SIG-M5 treated with dmso at 0.1 percent for 504 hours (cell line): Measurements from ENCODE around the gene GTF3A.

Experiments
- DNase-seq: peaks from one replicate; lab custom pipeline; 2025; ENCODE audit not compliant: unreplicated experiment; lab: John Stamatoyannopoulos, UW

GTF3A gene

DNA sequence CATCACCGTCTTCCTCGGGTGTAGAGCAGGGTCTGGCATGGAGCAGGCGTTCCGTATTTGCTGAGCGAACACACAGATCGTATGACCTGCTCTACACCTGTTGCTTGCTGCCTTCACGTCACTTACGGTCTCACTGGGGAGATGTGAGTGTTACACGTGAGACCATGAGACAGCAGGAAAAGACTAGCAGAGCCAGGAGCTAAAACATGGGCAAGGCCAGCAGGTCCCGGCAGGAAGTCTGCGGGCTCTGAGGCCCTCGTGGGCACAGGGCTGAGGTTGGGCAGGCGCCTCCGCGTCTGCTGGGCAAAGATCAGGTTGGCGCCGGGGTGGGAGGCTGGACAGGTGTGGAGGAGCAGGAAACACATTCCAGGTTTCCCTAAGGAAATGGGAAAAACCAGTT is 19.7 kb upstream of the GTF3A start:
- DNase-seq, result no peak

GRCh38 chr13:27405546-27406134 is 18.8 kb upstream of the GTF3A start:
- no peak for DNase-seq

GRCh38 chr13:27406178-27406939 is 18.1 kb upstream of the GTF3A start:
- peak; percentile 60 for DNase-seq

GRCh38 chr13:27408074-27408473 is 16.3 kb upstream of the GTF3A start:
- no peak for DNase-seq

DNA sequence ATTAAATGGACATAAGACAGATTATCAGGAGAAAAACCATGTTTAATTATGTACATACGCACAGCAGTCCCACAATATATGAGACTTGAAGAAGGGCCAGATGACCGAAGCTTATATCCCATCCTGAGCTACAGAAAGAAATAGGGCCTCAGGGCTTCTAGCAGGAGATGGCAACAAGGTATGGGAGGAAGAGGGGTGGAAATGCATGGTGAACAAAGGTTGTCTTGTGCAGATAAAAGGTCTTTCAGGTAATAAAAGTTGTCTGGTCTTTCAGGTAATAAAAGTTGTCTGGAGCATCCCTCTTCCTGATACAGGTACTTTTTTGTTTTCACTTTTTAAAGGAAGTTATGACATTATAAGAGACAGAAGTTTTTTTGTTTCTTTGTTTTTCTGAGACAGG is 15.4 kb upstream of the GTF3A start:
- no peak for DNase-seq

GRCh38 chr13:27411341-27411740 is 13.1 kb upstream of the GTF3A start:
- no peak for DNase-seq

GRCh38 chr13:27415116-27415515 is 9.3 kb upstream of the GTF3A start:
- no peak for DNase-seq

GRCh38 chr13:27419328-27419727 is 5.1 kb upstream of the GTF3A start:
- no peak for DNase-seq

- no peak for DNase-seq
These were observed 3.1 kb upstream of the GTF3A start for GRCh38 chr13:27421101-27421871.

DNA sequence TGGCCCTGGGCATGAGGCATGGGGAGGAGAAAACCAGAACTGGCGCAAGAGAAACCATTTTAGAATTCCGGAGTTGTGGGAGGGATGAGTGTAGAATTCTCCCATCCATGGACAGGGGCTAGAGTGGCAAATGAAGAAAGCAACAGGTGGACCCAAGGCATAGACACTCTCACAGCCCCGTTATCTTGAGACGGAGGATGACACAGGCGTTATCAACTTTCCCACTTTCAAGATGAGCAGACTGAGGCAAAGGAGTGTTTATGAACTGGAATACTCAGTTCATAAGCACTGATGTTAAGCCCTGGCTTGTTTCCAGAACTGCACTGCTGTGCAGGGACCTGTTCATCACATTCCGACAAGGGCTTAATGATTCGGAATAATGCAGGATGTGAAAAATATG is 1.1 kb upstream of the GTF3A start:
- DNase-seq, result no peak

DNA sequence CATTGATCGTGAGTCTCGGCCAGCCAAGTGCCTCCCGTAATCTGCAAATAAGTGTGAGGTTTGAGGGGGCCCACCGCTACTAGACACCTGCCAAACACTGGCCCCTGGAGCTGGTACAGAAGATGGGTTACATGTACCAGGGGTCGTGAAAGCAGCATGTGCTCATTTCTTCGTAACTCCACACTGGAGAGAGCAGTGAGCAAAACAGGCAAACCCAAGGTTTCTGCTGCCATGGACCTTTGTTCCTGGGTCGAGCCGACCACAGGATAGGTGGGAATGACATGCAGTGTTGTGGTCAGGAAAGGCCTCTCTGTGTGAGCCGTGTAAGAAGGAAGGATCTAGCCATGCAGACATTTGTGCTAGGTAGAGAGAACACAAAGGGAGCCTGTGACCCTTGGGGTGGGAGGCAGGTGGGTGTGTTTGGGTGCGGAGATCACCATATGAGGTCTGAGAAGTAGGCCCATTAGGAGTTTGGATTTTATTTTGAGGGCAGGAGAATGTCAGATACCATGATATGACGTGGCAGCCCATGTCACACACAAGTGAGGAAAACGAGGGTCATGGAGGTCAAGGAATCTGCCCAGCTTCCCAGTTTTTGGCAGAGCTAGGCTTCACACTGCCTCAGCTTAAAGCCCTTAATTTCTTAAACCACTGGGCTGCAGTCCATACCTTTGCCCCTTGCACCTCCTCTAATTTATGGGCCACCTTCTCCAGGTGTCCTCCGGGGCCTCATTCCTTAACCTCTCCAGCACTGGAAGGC is 919 bp downstream of the GTF3A start:
- DNase-seq, result no peak

- DNase-seq, result peak; percentile 97
These were observed 1.7 kb downstream of the GTF3A start for GRCh38 chr13:27425918-27426630.

GRCh38 chr13:27427641-27428040 is 3.2 kb downstream of the GTF3A start:
- DNase-seq, result no peak

DNA sequence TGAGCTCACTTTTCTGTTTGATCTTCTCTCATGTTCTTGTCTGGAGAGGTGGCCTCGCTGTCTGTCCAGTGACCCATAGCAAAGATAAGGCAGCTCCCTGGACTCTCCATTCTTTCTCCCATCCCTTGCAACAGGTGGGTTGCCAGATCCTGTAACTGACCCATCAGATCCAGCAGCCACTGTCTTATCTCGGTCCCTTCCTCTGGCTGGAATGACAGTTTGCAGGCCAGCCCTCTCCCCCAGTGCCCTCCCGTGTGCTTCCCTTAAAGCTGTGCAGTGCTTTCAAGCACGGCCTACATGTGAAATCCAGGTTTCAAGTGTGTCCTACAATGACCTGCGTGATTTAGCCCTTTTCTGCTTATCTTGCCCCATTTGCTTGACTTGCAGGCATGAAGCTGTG is 3.7 kb downstream of the GTF3A start:
- DNase-seq, result no peak

GRCh38 chr13:27432180-27432579 is 7.8 kb downstream of the GTF3A start:
- no peak for DNase-seq

DNA sequence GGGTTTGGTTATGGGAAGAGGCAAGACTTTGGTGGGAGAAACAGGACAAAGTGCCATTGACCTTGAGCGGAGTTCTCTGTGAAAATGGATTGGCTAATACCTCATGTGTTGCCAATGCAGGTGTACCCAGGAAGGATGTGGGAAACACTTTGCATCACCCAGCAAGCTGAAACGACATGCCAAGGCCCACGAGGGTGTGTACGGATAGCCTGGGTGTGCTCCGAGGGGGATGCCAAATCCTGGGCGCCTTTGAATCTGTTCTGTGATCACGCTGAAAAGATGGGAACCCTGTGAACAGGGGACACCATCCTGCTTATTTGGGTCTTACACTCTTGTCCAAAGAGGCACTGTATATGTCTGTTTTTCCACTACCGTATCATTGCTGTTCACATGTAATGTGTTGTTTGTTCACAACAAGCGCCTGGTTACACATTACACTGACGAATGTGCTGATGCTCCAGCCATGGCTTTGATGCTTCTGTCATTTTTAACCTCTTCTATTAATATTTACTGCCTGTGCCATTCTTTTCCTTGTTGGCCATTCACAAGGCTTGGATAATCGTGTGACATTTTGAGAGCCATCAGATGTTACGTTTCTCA is 8.3 kb downstream of the GTF3A start:
- DNase-seq, result no peak

- no peak for DNase-seq
These were observed 12.7 kb downstream of the GTF3A start for GRCh38 chr13:27437126-27437525.

- DNase-seq, result no peak
These were observed 16.0 kb downstream of the GTF3A start for GRCh38 chr13:27440408-27440807.

- no peak for DNase-seq
These were observed 17.7 kb downstream of the GTF3A start for GRCh38 chr13:27442071-27442647.

DNA sequence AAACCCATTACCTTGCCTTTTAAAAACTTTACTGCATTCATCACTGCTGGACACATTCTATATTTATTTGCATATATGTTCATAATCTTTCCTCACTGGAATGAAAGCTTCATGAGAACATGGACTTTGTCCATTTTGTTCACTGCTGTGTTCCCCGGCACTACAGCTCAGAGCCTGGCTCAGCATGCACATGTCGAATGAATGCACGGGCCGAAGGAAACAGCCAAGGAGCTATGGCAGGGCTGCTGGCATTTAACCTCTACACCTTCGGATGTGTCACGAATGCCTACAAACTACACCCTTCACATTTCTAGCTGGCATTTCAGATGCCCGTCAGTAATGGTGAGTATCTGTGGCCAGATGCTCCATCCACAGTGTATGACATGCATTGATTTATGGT is 18.4 kb downstream of the GTF3A start:
- no peak for DNase-seq
